Measurements from ENCODE around the gene CXCR4.
A peak's percentile ranks its signal among the peaks of the same experiment; 100 is the strongest.

Gene CXCR4

GRCh38 chr2:136131484-136131960 lies 13.6 kb upstream of the CXCR4 start:
- DNase-seq = no peak

- no peak for DNase-seq
These were observed 12.6 kb upstream of the CXCR4 start for GRCh38 chr2:136130511-136130910.

GRCh38 chr2:136130045-136130444 lies 12.1 kb upstream of the CXCR4 start:
- no peak for DNase-seq

GRCh38 chr2:136129601-136130000 lies 11.7 kb upstream of the CXCR4 start:
- no peak for DNase-seq

GRCh38 chr2:136128905-136129304 lies 11.0 kb upstream of the CXCR4 start:
- no peak for DNase-seq

GRCh38 chr2:136128366-136128765 lies 10.4 kb upstream of the CXCR4 start:
- no peak for DNase-seq

GRCh38 chr2:136127356-136127755 lies 9.4 kb upstream of the CXCR4 start:
- no peak for DNase-seq

- DNase-seq = peak; percentile 40
These were observed 8.5 kb upstream of the CXCR4 start for GRCh38 chr2:136126421-136126926.

- DNase-seq = no peak
These were observed 8.1 kb upstream of the CXCR4 start for GRCh38 chr2:136126021-136126420.

- no peak for DNase-seq
These were observed 7.3 kb upstream of the CXCR4 start for GRCh38 chr2:136125236-136125635.

GRCh38 chr2:136124805-136125204 lies 6.9 kb upstream of the CXCR4 start:
- no peak for DNase-seq

GRCh38 chr2:136122661-136123060 lies 4.7 kb upstream of the CXCR4 start:
- no peak for DNase-seq

- no peak for DNase-seq
These were observed 3.4 kb upstream of the CXCR4 start for GRCh38 chr2:136121204-136121910.

GRCh38 chr2:136119717-136120675 lies 2.0 kb upstream of the CXCR4 start:
- peak; percentile 38 for DNase-seq

- peak; percentile 82 for DNase-seq
These were observed 1.1 kb upstream of the CXCR4 start for GRCh38 chr2:136118819-136119716.

- DNase-seq = peak; percentile 87
These were observed 533 bp downstream of the CXCR4 start for GRCh38 chr2:136117391-136117841.

GRCh38 chr2:136116813-136117390 lies 1.0 kb downstream of the CXCR4 start:
- peak; percentile 63 for DNase-seq

- DNase-seq = peak; percentile 71
These were observed 1.7 kb downstream of the CXCR4 start for GRCh38 chr2:136116151-136116812.

GRCh38 chr2:136115183-136115761 lies 2.7 kb downstream of the CXCR4 start:
- no peak for DNase-seq

- no peak for DNase-seq
These were observed 3.6 kb downstream of the CXCR4 start for GRCh38 chr2:136114382-136114781.

Measured in eye (tissue), 1 donor.